IPS DF 6.9 (cell line): ENCODE results near the gene AGO3.
A peak's percentile ranks its signal among the peaks of the same experiment; 100 is the strongest.

Source experiments
- DNase-seq: peaks from one replicate; pipeline ENCODE4 v3.0.0-alpha.2; 2013; ENCODE audit warnings: low read depth, low spot score
- H3K27ac ChIP-seq: one replicate; pipeline ENCODE4 v1.5.1; 2013; ENCODE audit warnings: low read length, control low read depth
- H3K27me3 ChIP-seq: 2 replicates; pipeline ENCODE4 v1.6.1; 2013; ENCODE audit warnings: mild to moderate bottlenecking, low read length; ENCODE audit not compliant: control insufficient read depth, insufficient read depth
- H3K36me3 ChIP-seq: 2 replicates; pipeline ENCODE4 v1.6.1; 2013; ENCODE audit warnings: low read length; ENCODE audit not compliant: control insufficient read depth, insufficient read depth
- H3K4me1 ChIP-seq: 2 replicates; pipeline ENCODE4 v1.6.1; 2013; ENCODE audit warnings: low read length; ENCODE audit not compliant: control insufficient read depth, insufficient read depth
- H3K4me3 ChIP-seq: 2 replicates; pipeline ENCODE4 v1.5.1; 2013; ENCODE audit warnings: mild to moderate bottlenecking, low read length
- H3K9me3 ChIP-seq: 2 replicates; pipeline ENCODE4 v1.6.1; 2013; ENCODE audit warnings: low read length, inconsistent platforms; ENCODE audit not compliant: control insufficient read depth, insufficient read depth
- WGBS: extraction: QIAGEN DNeasy Blood & Tissue Kit; methylation state at CpG from one replicate; pipeline ENCODE4 v1.1.7; 2013; ENCODE audit warnings: mixed read lengths, missing lambda C conversion rate; ENCODE audit not compliant: insufficient read length, insufficient coverage; 5-methylcytosine and 5-hydroxymethylcytosine counted together

Gene AGO3

GRCh38 chr1:35930593-35931445, at the start of gene AGO3:
TSS of gene AGO3 (plus strand) at chr1:35931105. CDS start at chr1:35931427, 322 bp downstream.
- no peak within 1 kb of the TSS for H3K27ac ChIP-seq
- H3K4me1 ChIP-seq = no peaks in the 10 kb centered on the region
- no CpG with 5 or more reads among the region's 112 CpGs for WGBS
- H3K27me3 ChIP-seq = no peaks in the 10 kb centered on the region
- H3K36me3 ChIP-seq = no peaks in the 10 kb centered on the region
- DNase-seq = peak; percentile 52
- no peaks in the 10 kb centered on the region for H3K9me3 ChIP-seq
- peak within 1 kb of the TSS; percentile 72 for H3K4me3 ChIP-seq

GRCh38 chr1:35881850-35882273, 49.0 kb upstream of the AGO3 start:
- no peak overlapping the region for H3K27ac ChIP-seq
- H3K4me3 ChIP-seq = no peak overlapping the region
- WGBS = no CpG with 5 or more reads among the region's 4 CpGs
- H3K4me1 ChIP-seq = peaks cover 8% of the 10 kb centered on the region; the same call in 1 of the 2 replicates
- H3K36me3 ChIP-seq = no peaks in the 10 kb centered on the region
- H3K9me3 ChIP-seq = no peaks in the 10 kb centered on the region
- H3K27me3 ChIP-seq = no peaks in the 10 kb centered on the region
- DNase-seq = no peak

- Histone ChIP-seq H3K27ac (no peak overlapping the region), H3K4me3 (no peak overlapping the region), H3K27me3 (no peaks in the 10 kb centered on the region)
Measured at GRCh38 chr1:35882586-35882944, 48.3 kb upstream of the AGO3 start.

GRCh38 chr1:35882945-35883634, 47.8 kb upstream of the AGO3 start, which contains the start of gene AGO1:
TSS of gene AGO1 (plus strand) at chr1:35883209. CDS start at chr1:35883422, 213 bp downstream.
- Histone ChIP-seq H3K4me3 (peak within 1 kb of the TSS; percentile 77), H3K4me1 (peaks cover 13% of the 10 kb centered on the region), H3K9me3 (no peaks in the 10 kb centered on the region), H3K36me3 (no peaks in the 10 kb centered on the region), H3K27ac (no peak within 1 kb of the TSS), H3K27me3 (no peaks in the 10 kb centered on the region)
- DNase-seq = no peak
- no CpG with 5 or more reads among the region's 58 CpGs for WGBS

More at GRCh38 chr1:35882586-35882944, 48.3 kb upstream of the AGO3 start:
- Histone ChIP-seq H3K4me1 (peaks cover 13% of the 10 kb centered on the region), H3K9me3 (no peaks in the 10 kb centered on the region), H3K36me3 (no peaks in the 10 kb centered on the region)
- no peak for DNase-seq
- no CpG with 5 or more reads among the region's 16 CpGs for WGBS

- no CpG with 5 or more reads among the region's 29 CpGs for WGBS
- DNase-seq = no peak
- Histone ChIP-seq H3K4me1 (peaks cover 13% of the 10 kb centered on the region), H3K9me3 (no peaks in the 10 kb centered on the region), H3K4me3 (peak overlapping the region; percentile 77), H3K36me3 (no peaks in the 10 kb centered on the region), H3K27ac (no peak overlapping the region), H3K27me3 (no peaks in the 10 kb centered on the region)
Measured at GRCh38 chr1:35883635-35884101, 47.2 kb upstream of the AGO3 start.

GRCh38 chr1:35884934-35885333, 46.0 kb upstream of the AGO3 start:
- DNase-seq = no peak
- Histone ChIP-seq H3K4me3 (no peak overlapping the region), H3K4me1 (peaks cover 13% of the 10 kb centered on the region), H3K27ac (no peak overlapping the region), H3K36me3 (no peaks in the 10 kb centered on the region), H3K9me3 (no peaks in the 10 kb centered on the region), H3K27me3 (no peaks in the 10 kb centered on the region)
- no CpG with 5 or more reads among the region's 2 CpGs for WGBS

- Histone ChIP-seq H3K4me1 (peaks cover 13% of the 10 kb centered on the region), H3K4me3 (peak overlapping the region; percentile 10; the same call in 1 of the 2 replicates), H3K27ac (no peak overlapping the region), H3K27me3 (no peaks in the 10 kb centered on the region), H3K36me3 (no peaks in the 10 kb centered on the region; the same call in 1 of the 2 replicates), H3K9me3 (no peaks in the 10 kb centered on the region)
- no CpG with 5 or more reads among the region's 4 CpGs for WGBS
- peak; percentile 94 for DNase-seq
Measured at GRCh38 chr1:35885961-35886558, 44.8 kb upstream of the AGO3 start.

GRCh38 chr1:35886577-35887431, 44.1 kb upstream of the AGO3 start:
- H3K27me3 ChIP-seq = no peaks in the 10 kb centered on the region
- no peaks in the 10 kb centered on the region for H3K9me3 ChIP-seq
- no peak for DNase-seq
- H3K4me3 ChIP-seq = no peak overlapping the region
- H3K36me3 ChIP-seq = peaks cover under 1% of the 10 kb centered on the region; the same call in 1 of the 2 replicates
- WGBS = no CpG with 5 or more reads among the region's 3 CpGs
- no peak overlapping the region for H3K27ac ChIP-seq
- peaks cover 13% of the 10 kb centered on the region for H3K4me1 ChIP-seq

- H3K4me3 ChIP-seq = no peak overlapping the region
- no CpG with 5 or more reads among the region's 2 CpGs for WGBS
- H3K9me3 ChIP-seq = no peaks in the 10 kb centered on the region
- H3K27ac ChIP-seq = no peak overlapping the region
- peaks cover 6% of the 10 kb centered on the region; the same call in 1 of the 2 replicates for H3K36me3 ChIP-seq
- no peak for DNase-seq
- peaks cover 12% of the 10 kb centered on the region for H3K4me1 ChIP-seq
- H3K27me3 ChIP-seq = no peaks in the 10 kb centered on the region
Measured at GRCh38 chr1:35887508-35887907, 43.4 kb upstream of the AGO3 start.
